ENCODE measurements around the gene CISH.

CISH gene

GRCh38 chr3:50600141-50600753, 11.3 kb downstream of the CISH start:
- H3K4me3 ChIP-seq (ENCODE audit: low read depth, low read length), result no peak overlapping the region
- DNase-seq (ENCODE audit: low read depth), result no peak
- no peak for TF ChIP-seq CTCF (IDR thresholded peaks at IDR 0.05; ENCODE audit: insufficient read depth, low read depth, low read length, missing control alignments)

- no peak overlapping the region for H3K4me3 ChIP-seq (ENCODE audit: low read depth, low read length)
- TF ChIP-seq CTCF (IDR thresholded peaks at IDR 0.05; ENCODE audit: insufficient read depth, low read depth, low read length, missing control alignments), result no peak
- no peak for DNase-seq (ENCODE audit: low read depth)
These were observed 11.9 kb downstream of the CISH start for GRCh38 chr3:50599716-50600118.

GRCh38 chr3:50599115-50599715, 12.4 kb downstream of the CISH start:
- no peak overlapping the region for H3K4me3 ChIP-seq (ENCODE audit: low read depth, low read length)
- no peak for TF ChIP-seq CTCF (IDR thresholded peaks at IDR 0.05; ENCODE audit: insufficient read depth, low read depth, low read length, missing control alignments)

GRCh38 chr3:50594253-50594785, 17.3 kb downstream of the CISH start:
- TF ChIP-seq CTCF (IDR thresholded peaks at IDR 0.05; ENCODE audit: insufficient read depth, low read depth, low read length, missing control alignments), result no peak
- no peak overlapping the region for H3K4me3 ChIP-seq (ENCODE audit: low read depth, low read length)
- DNase-seq (ENCODE audit: low read depth), result no peak

More at GRCh38 chr3:50599115-50599715, 12.4 kb downstream of the CISH start:
- DNase-seq (ENCODE audit: low read depth), result no peak

DNA sequence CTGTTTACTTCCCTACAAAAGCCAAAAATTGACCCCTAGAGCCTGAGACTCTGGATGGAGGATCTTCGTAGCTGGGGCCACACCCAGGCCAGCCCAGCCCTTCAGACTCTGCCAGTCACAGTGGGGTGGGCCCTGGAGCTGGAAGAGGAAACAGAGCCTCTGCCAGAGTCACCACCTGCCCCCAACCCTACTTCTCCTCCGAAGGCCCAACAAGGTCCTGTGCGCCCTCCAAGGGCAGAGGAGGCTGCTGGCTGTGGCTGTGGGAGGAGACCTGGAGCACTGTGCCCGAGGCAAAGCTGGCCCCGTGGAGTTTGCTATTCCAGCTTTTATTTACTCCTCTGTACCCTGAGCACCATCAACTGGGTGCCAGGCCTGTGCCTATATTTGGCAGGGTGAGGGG, 19.0 kb downstream of the CISH start:
- DNase-seq (ENCODE audit: low read depth), result no peak
- TF ChIP-seq CTCF (IDR thresholded peaks at IDR 0.05; ENCODE audit: insufficient read depth, low read depth, low read length, missing control alignments), result no peak
- no peak overlapping the region for H3K4me3 ChIP-seq (ENCODE audit: low read depth, low read length)

GRCh38 chr3:50591196-50591741, 20.3 kb downstream of the CISH start:
- no peak for TF ChIP-seq CTCF (IDR thresholded peaks at IDR 0.05; ENCODE audit: insufficient read depth, low read depth, low read length, missing control alignments)
- H3K4me3 ChIP-seq (ENCODE audit: low read depth, low read length), result no peak overlapping the region
- DNase-seq (ENCODE audit: low read depth), result no peak
